ENCODE data around the gene SLC16A1.

The SLC16A1 gene

GRCh38 chr1:112981426-112981825, 25.4 kb upstream of the SLC16A1 start:
- TF ChIP-seq CTCF (IDR thresholded peaks at IDR 0.05), result no peak

- TF ChIP-seq CTCF (IDR thresholded peaks at IDR 0.05), result no peak
These were observed 19.3 kb upstream of the SLC16A1 start for GRCh38 chr1:112975336-112975735.

- TF ChIP-seq CTCF (IDR thresholded peaks at IDR 0.05), result no peak
These were observed 18.6 kb upstream of the SLC16A1 start for GRCh38 chr1:112974646-112975045.

GRCh38 chr1:112973788-112974187, 17.8 kb upstream of the SLC16A1 start:
- no peak for TF ChIP-seq CTCF (IDR thresholded peaks at IDR 0.05)

- TF ChIP-seq CTCF (IDR thresholded peaks at IDR 0.05), result no peak
These were observed 15.0 kb upstream of the SLC16A1 start for GRCh38 chr1:112971006-112971405.

GRCh38 chr1:112964347-112964746, 8.4 kb upstream of the SLC16A1 start:
- TF ChIP-seq CTCF (IDR thresholded peaks at IDR 0.05), result no peak

GRCh38 chr1:112961072-112961471, 5.1 kb upstream of the SLC16A1 start:
- TF ChIP-seq CTCF (IDR thresholded peaks at IDR 0.05), result no peak

- no peak for TF ChIP-seq CTCF (IDR thresholded peaks at IDR 0.05)
These were observed 4.4 kb upstream of the SLC16A1 start for GRCh38 chr1:112960384-112960783.

Data from LNCAP (cell line).